Measurements from ENCODE around the gene PATZ1.
"Not testable (repeated sequence)": the region's sequence is repeated elsewhere in the genome, so short reads cannot be mapped to it uniquely, and the experiment has no call there.

PATZ1 gene

GRCh38 chr22:31343235-31344191, 2.6 kb downstream of the PATZ1 start:
- DNase-seq (ENCODE audit: low spot score) = no peak

- DNase-seq (ENCODE audit: low spot score) = no peak
These were observed 3.6 kb downstream of the PATZ1 start for GRCh38 chr22:31342389-31343140.

- DNase-seq (ENCODE audit: low spot score) = no peak
These were observed 4.6 kb downstream of the PATZ1 start for GRCh38 chr22:31341386-31342088.

- no peak for DNase-seq (ENCODE audit: low spot score)
These were observed 5.3 kb downstream of the PATZ1 start for GRCh38 chr22:31340765-31341247.

DNA sequence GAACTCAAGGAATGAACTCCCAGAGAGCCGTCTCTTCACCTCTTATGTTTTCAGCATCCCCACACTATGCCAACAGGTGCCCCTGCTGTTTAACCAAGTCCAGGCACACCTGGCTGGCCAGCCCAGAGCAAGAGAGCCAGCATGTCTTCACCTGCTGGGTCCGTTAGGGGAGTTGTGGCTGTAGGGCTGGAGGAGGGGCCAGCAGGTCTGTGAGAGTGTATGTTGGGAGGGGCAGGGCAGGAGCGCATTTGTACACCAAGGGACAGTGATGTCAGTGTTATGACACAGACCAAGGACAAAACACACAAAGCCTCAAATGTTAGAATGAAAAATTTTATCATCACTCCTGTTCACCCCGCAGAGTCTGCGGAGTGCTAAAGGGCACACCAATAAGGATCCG, 5.8 kb downstream of the PATZ1 start:
- DNase-seq (ENCODE audit: low spot score) = no peak

DNA sequence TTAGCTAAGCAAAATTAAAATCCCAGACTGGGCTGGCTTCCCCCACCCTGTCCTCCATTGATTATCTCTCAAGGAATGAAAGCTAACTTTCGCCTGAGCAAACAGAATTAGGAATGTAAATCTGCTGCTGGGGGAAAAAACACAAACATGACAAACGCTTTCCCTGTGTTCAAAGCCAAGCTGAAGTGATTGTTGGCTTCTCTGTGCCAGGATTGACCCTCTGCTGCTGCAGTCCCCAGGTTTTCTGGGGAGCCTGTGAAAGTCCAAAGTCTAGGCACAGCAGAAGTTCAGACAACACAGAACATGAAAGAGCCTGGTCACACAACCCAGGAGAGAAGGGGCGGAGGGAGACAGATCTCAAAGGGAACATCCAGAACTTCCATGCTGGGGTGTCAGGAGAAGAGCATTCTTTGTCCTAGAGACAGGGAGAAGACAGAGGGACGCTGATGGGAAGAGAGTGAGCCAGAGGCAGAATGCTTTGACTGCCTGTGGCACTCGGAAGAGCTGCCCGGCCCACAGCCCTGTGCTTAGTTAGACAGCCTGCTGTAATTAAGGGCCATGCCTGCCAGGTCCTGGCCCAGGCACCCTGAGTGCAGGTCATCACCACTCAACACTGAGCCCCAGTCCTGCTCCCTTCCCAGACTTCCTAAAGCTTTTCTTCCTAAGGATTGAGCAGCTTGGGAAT, 6.9 kb downstream of the PATZ1 start:
- DNase-seq (ENCODE audit: low spot score) = no peak

DNA sequence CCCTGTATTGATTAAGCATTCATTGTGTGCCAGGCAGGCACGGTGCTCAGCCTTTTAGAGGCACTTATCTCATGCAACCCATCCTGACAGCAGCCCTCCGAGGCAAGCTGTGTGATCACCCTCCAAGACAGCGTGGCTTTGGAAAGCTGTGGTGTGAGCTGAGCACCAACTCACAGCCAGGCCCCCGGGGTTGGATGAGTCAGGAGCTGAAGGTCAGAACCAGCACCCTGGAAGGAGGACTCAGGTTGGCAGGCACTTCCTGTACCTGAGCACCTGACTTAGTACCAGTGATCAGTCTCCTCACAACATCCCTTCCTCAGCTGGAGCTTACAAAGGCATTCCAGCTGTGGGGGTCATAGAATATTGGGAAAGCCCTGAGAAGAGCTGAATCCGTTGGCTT, 9.0 kb downstream of the PATZ1 start:
- no peak for DNase-seq (ENCODE audit: low spot score)

GRCh38 chr22:31334329-31334728, 11.8 kb downstream of the PATZ1 start:
- DNase-seq (ENCODE audit: low spot score) = no peak

GRCh38 chr22:31333641-31334040, 12.5 kb downstream of the PATZ1 start:
- no peak for DNase-seq (ENCODE audit: low spot score)

GRCh38 chr22:31332886-31333285, 13.3 kb downstream of the PATZ1 start:
- DNase-seq (ENCODE audit: low spot score) = no peak

- peak; percentile 69 for DNase-seq (ENCODE audit: low spot score)
These were observed 14.1 kb downstream of the PATZ1 start for GRCh38 chr22:31332010-31332409.

DNA sequence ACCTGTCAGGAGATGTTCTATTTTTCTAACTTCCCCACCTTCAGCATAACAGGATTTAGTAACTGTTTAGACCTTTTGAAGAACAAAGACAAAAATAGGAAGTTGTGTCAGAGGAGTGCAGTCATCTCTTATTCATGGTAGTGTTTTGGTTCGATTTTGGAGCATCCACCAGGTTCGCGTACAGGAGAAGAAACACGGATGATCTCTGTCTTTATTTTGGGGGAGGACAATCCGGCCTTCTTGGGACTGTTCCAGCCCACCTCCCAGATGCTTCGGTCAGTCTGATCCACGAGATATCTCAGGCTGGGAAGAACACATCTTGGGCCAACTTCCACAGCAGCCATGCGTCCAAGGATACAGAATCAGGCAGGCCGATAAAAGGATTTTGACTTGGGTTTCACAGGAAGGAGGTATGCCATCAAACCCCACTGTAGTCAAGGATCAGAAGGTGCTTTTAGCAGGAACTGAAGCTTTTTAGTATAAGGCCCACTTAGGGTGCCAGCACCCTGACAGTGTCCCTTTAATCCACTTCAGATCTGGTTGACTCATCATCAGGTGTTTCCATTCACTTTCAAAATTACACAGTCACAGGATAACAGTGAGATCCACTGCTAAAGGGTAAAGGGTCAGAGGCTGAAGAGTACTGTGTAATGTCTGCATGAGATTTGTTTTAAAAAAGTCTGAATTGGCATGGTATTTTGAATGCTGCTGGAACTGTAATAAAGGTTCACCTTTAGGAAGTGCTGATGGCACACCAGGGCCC, 16.5 kb downstream of the PATZ1 start:
- DNase-seq (ENCODE audit: low spot score) = no peak

- DNase-seq (ENCODE audit: low spot score) = no peak
These were observed 17.1 kb downstream of the PATZ1 start for GRCh38 chr22:31329029-31329428.

- no peak for DNase-seq (ENCODE audit: low spot score)
These were observed 17.6 kb downstream of the PATZ1 start for GRCh38 chr22:31328544-31328960.

GRCh38 chr22:31327806-31328543, 18.2 kb downstream of the PATZ1 start:
- no peak for DNase-seq (ENCODE audit: low spot score)

- no peak for DNase-seq (ENCODE audit: low spot score)
These were observed 19.3 kb downstream of the PATZ1 start for GRCh38 chr22:31326877-31327276.

GRCh38 chr22:31323578-31324550, 22.3 kb downstream of the PATZ1 start:
- no peak for DNase-seq (ENCODE audit: low spot score)

GRCh38 chr22:31321421-31321820, 24.7 kb downstream of the PATZ1 start:
- DNase-seq (ENCODE audit: low spot score) = no peak

GRCh38 chr22:31314220-31314619, 31.9 kb downstream of the PATZ1 start:
- DNase-seq (ENCODE audit: low spot score) = not testable (repeated sequence)
